ENCODE results near the gene NRGN. TPM values are rescaled to one million over a fixed set of nuclear protein-coding genes. Genes with fewer than 3 reads are reported as not detected.
A peak's percentile ranks its signal among the peaks of the same experiment; 100 is the strongest.

Gene NRGN
- total RNA-seq, 2 donors from 2014 or later, result 1.2 to 1.8 TPM

- no peaks in the 10 kb centered on the region for H3K9me3 ChIP-seq
- H3K4me3 ChIP-seq, result peak overlapping the region in 1 of 2 donors; percentile 5
- H3K27ac ChIP-seq, result peak overlapping the region in 1 of 2 donors; percentile 43
- TF ChIP-seq, protein P1, sequence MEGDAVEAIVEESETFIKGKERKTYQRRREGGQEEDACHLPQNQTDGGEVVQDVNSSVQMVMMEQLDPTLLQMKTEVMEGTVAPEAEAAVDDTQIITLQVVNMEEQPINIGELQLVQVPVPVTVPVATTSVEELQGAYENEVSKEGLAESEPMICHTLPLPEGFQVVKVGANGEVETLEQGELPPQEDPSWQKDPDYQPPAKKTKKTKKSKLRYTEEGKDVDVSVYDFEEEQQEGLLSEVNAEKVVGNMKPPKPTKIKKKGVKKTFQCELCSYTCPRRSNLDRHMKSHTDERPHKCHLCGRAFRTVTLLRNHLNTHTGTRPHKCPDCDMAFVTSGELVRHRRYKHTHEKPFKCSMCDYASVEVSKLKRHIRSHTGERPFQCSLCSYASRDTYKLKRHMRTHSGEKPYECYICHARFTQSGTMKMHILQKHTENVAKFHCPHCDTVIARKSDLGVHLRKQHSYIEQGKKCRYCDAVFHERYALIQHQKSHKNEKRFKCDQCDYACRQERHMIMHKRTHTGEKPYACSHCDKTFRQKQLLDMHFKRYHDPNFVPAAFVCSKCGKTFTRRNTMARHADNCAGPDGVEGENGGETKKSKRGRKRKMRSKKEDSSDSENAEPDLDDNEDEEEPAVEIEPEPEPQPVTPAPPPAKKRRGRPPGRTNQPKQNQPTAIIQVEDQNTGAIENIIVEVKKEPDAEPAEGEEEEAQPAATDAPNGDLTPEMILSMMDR (IDR thresholded peaks at IDR 0.05), result no peak
- TF ChIP-seq POLR2AphosphoS5 (IDR thresholded peaks at IDR 0.05), result no peak
- no peak for TF ChIP-seq POLR2A (IDR thresholded peaks at IDR 0.05)
- H3K36me3 ChIP-seq, result no peaks in the 10 kb centered on the region
- peaks cover 19% of the 10 kb centered on the region for H3K27me3 ChIP-seq (replicated peaks; ENCODE audit: insufficient read depth)
- WGBS, result 39% methylated on average over 52 of the region's 52 CpGs
- no peak for DNase-seq (ENCODE audit: low spot score)
- H3K4me1 ChIP-seq (replicated peaks), result peaks cover 13% of the 10 kb centered on the region
- intact Hi-C loops (cut with DNase I), result no loop called here
These were observed 19.8 kb downstream of the NRGN start for GRCh38 chr11:124759266-124760204.

GRCh38 chr11:124760205-124760652 lies 20.5 kb downstream of the NRGN start:
- H3K9me3 ChIP-seq, result no peaks in the 10 kb centered on the region
- WGBS, result 27% methylated on average over 15 of the region's 25 CpGs
- H3K27me3 ChIP-seq (replicated peaks; ENCODE audit: insufficient read depth), result peaks cover 19% of the 10 kb centered on the region
- H3K4me1 ChIP-seq (replicated peaks), result peaks cover 13% of the 10 kb centered on the region
- no peak for DNase-seq (ENCODE audit: low spot score)
- no peak for TF ChIP-seq POLR2AphosphoS5 (IDR thresholded peaks at IDR 0.05)
- TF ChIP-seq, protein P1 (IDR thresholded peaks at IDR 0.05), result no peak
- TF ChIP-seq POLR2A (IDR thresholded peaks at IDR 0.05), result no peak
- peak overlapping the region in 1 of 2 donors; percentile 5 for H3K4me3 ChIP-seq
- intact Hi-C loops (cut with DNase I), result no loop called here
- H3K27ac ChIP-seq, result peak overlapping the region; percentile 31 to 43
- no peaks in the 10 kb centered on the region for H3K36me3 ChIP-seq

GRCh38 chr11:124760806-124761205 lies 21.1 kb downstream of the NRGN start:
- peak overlapping the region; percentile 5 to 16 for H3K4me3 ChIP-seq
- H3K4me1 ChIP-seq (replicated peaks), result peaks cover 13% of the 10 kb centered on the region
- TF ChIP-seq POLR2A (IDR thresholded peaks at IDR 0.05) (no peak), POLR2AphosphoS5 (IDR thresholded peaks at IDR 0.05) (no peak)
- TF ChIP-seq, protein P1 (IDR thresholded peaks at IDR 0.05), result no peak
- no peak for DNase-seq (ENCODE audit: low spot score)
- H3K27me3 ChIP-seq (replicated peaks; ENCODE audit: insufficient read depth), result peaks cover 19% of the 10 kb centered on the region
- H3K9me3 ChIP-seq, result no peaks in the 10 kb centered on the region
- H3K36me3 ChIP-seq, result no peaks in the 10 kb centered on the region
- peak overlapping the region; percentile 31 to 43 for H3K27ac ChIP-seq
- intact Hi-C loops (cut with DNase I), result no loop called here
- WGBS, result 73% methylated on average over 3 of the region's 3 CpGs

- Histone ChIP-seq H3K9me3 (no peaks in the 10 kb centered on the region), H3K36me3 (no peaks in the 10 kb centered on the region), H3K27me3 (replicated peaks; ENCODE audit: insufficient read depth) (peaks cover 19% of the 10 kb centered on the region), H3K4me3 (peak overlapping the region; percentile 16 to 35), H3K4me1 (replicated peaks) (peaks cover 13% of the 10 kb centered on the region), H3K27ac (peak overlapping the region; percentile 43 to 48)
- DNase-seq (ENCODE audit: low spot score), result no peak
- intact Hi-C loops (cut with DNase I), result loop anchor here (2.0 kb wide), 1 partner anchor 89 kb away; the partner anchor contains the start of genes SIAE and SPA17
- TF ChIP-seq POLR2AphosphoS5 (IDR thresholded peaks at IDR 0.05), result no peak
- no peak for TF ChIP-seq POLR2A (IDR thresholded peaks at IDR 0.05)
- 27% methylated on average over 25 of the region's 25 CpGs for WGBS
These were observed 21.8 kb downstream of the NRGN start for GRCh38 chr11:124761301-124762104.

DNA sequence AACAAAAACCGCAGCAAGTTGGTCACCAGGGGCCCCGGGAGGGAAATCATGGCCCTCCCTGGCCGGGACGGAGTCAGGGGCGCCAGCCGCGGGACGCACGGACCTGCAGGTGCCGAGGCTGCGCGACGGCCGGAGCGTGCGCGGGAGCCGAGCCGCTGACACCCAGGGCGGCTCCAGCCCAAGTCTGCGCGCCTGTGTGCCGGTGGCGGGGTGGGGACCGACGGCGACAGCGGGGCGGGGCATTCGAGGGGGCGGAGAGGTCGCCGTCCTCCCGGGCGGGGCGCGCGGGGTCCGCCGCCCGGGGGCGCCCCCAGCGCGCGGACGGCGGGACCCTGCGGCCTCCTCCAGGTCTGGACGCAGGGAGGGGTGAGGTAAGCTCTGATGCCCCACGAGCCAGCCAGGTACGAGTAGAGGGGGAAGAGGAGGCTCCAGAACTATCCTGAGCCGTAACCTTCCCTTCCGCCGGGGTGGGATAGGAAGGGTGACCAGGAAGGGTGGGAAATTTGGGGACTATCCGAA lies 22.4 kb downstream of the NRGN start, which contains the start of gene ESAM:
ESAM (minus strand) TSS at position 186 of the 519 bp plus-strand sequence; CDS start at position 50, 136 bp downstream.
- peaks cover 13% of the 10 kb centered on the region for H3K4me1 ChIP-seq (replicated peaks)
- H3K27me3 ChIP-seq (replicated peaks; ENCODE audit: insufficient read depth), result peaks cover 19% of the 10 kb centered on the region
- H3K4me3 ChIP-seq, result peak within 1 kb of the TSS; percentile 16 to 35
- TF ChIP-seq, protein P1 (IDR thresholded peaks at IDR 0.05), result no peak
- TF ChIP-seq POLR2AphosphoS5 (IDR thresholded peaks at IDR 0.05), result no peak
- TF ChIP-seq POLR2A (IDR thresholded peaks at IDR 0.05), result no peak
- intact Hi-C loops (cut with DNase I), result loop anchor here (2.0 kb wide), 1 partner anchor 89 kb away; the partner anchor contains the start of genes SIAE and SPA17
- DNase-seq (ENCODE audit: low spot score), result no peak
- WGBS, result 1% methylated on average over 45 of the region's 55 CpGs
- H3K36me3 ChIP-seq, result no peaks in the 10 kb centered on the region
- H3K9me3 ChIP-seq, result no peaks in the 10 kb centered on the region
- peak within 1 kb of the TSS; percentile 43 to 48 for H3K27ac ChIP-seq
